Astrocyte of the hippocampus (primary cell): ENCODE measurements around the gene TFEB.
A peak's percentile ranks its signal among the peaks of the same experiment; 100 is the strongest.
"Not testable (repeated sequence)": the region's sequence is repeated elsewhere in the genome, so short reads cannot be mapped to it uniquely, and the experiment has no call there.

Experiments
- DNase-seq: peaks from one replicate; pipeline ENCODE4 v3.0.0; 2011; ENCODE audit warnings: low read depth, low spot score

TFEB gene

DNA sequence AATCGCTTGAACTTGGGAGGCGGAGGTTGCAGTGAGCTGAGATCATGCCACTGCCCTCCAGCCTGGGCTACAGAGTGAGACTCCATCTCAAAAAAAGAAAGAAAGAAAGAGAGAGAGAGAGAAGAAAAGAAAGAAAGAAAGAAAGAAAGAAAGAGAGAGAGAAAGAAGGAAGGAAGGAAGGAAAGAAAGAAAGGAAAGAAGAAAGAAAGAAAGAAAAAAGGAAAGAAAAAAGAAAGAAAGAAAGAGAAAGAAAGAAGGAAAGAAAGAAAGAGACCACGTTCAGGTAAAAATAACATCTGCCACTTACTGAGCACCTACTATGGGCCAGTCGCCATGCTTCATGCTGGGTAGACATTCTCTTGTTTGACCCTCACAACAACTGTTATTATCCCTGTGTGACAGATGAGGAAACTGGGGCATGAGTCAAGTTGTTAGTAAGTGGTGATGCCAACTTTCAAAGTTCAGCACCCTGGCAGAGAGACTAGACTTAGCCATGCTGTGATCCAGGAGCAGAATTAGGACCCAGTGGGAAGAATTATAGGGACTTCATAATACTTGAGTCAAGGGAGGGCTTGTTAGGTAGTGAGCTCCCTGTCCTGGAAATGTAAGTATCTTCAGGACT, 30.7 kb upstream of the TFEB start:
- not testable (repeated sequence) for DNase-seq

DNA sequence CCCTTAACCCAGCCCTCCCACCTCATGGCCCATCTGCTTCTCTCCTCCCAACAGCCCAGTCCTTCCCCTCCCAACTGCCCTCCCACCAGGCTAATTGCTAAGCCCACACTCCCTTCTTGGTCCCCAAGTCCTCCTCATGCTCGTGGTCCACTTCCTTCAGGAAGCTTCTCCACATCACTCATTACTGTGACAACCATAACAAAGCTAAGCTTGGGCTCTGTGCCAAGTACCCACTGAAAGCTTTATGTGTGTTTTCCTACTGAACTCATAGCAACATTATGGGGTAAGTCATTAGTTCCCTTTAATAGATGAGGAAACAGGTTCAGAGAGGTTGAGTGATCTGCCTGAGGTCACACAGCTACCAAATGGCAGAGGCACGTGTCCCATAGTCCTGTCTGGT, 28.1 kb upstream of the TFEB start:
- no peak for DNase-seq

DNA sequence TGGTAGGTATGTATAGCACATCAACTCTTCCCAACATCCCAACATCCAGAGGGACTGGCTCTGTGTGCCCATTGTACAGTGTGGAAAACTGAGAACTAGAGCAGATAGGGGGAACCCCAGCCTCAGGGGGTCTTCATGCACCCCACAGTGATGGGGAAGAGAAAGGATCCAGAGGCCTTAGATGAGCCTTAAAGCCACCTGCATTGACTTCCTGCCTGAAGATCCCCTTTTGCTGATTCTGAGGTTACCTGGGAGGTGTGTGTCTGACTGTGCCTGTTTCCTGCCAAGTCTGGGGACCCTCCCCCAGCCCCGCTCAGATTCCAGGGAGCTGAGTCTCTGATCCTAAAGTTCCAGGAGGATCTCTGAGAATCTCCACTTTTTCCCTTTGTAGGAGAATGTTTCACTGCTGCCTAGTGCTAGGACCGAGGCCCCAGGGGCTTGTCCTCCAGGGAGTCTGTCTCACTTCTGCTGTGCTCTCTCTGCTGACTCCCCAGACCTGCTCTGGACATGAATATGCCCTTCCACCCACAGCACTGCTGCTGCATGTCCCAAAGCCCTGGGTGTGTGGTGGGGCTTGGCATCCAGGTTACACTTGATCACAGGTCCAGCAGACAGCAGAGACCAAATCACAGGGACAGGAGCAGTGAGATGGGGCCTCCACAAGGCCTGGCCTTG, 24.6 kb upstream of the TFEB start:
- no peak for DNase-seq

- no peak for DNase-seq
These were observed 23.9 kb upstream of the TFEB start for GRCh38 chr6:41759106-41759904.

DNA sequence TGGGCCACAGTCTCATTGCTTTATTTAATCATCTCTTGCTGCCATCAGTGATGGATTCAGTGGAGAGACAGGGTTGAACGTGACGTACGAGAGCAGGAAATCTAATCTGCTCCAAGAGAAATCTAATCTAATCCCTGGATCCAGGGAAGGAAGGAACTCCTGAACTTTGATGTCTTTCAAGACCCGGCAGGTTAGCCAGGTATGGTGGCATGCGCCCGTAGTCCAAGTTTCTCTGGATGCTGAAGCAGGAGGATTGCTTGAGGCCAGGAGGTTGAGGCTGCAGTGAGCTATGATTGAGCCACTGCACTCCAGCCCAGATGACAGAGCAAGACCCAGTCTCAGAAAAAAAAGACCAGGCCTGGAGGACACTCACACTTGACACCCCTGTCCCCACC, 23.2 kb upstream of the TFEB start:
- no peak for DNase-seq

- DNase-seq = peak; percentile 36
These were observed 22.7 kb upstream of the TFEB start for GRCh38 chr6:41757931-41758640.

GRCh38 chr6:41757271-41757670, 21.9 kb upstream of the TFEB start:
- no peak for DNase-seq

DNA sequence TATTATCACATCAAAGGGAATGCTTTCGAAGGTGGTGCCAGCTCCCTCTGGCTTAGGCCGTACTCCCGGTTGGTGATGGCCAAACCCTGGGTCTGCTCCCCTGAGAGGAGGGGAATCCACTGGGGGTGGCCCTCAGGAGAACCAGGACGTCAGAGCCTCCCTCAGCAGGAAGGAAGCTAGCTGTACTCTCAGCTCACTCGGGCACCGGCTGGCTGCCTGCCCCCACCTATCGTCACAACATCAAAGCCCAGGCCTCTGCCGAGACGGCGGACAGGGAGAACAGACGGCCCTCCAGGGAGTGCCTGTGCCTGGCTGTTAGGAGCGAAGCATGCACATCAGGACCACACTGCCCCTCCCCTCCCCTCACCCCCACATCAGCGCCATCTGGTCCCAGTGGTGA, 20.9 kb upstream of the TFEB start:
- no peak for DNase-seq

GRCh38 chr6:41755895-41756294, 20.5 kb upstream of the TFEB start:
- DNase-seq = no peak

- no peak for DNase-seq
These were observed 15.0 kb upstream of the TFEB start for GRCh38 chr6:41750374-41750773.

GRCh38 chr6:41748542-41748941, 13.1 kb upstream of the TFEB start:
- no peak for DNase-seq

DNA sequence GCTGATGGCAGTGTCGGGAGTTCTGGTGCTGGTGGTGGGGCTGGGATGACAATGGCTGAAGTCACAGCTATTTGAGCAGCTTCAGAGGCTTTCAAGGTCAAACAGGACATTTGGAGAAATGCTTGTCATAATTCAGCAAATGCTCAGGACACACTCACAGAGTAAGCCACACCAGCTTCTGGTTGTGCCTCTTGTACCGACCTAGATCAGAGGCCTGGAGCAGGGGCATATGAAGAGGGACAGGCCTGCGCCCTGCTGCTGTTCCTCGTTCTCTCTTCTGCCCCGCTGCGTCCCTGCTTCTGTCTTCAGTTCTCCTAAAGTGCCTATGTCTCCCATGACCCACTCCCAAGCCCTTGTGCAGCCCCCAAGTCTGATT, 12.7 kb upstream of the TFEB start:
- DNase-seq = no peak

DNA sequence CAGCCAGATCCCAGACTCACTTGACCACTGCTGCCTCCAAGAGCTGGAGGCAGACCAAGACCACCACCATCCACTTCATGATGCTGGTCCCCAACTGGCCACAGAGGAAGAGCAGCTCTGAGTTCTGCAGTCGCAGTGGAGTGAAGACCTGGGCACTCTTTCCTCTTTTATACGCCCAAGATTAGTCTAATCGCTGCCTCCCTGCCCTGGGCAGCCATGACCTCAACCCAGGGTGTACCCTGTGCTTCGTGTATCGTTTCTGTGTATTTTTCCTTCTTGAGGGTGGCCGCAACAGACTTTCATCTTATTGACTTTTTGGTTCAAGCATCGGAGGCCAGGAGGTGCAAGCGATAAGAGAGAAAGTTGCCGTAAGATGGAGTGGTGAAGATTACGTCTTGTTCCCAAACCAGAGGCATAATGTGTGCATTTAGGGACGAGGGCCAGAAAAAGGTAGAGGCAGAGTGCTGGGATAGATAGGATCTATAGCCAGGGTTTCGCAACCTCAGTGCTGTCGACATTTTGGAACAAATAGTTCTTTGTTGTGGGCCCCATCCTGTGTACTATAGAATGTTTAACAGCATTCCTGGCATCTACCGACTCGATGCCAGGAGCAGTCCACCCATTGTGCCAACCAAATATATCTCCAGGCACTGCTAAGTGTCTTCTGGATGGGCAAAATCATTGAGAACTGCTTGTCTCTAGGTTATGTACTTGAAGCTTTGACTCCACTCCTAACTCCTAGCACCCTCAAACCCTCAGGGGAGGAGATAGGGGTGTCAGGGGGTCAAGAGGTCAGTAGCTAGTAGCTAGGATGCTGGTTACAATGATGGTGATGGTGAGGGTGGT, 12.1 kb upstream of the TFEB start, which contains the start of gene PGC:
Gene PGC, minus strand, starts transcription at position 142 of the 846 bp plus-strand sequence. Its CDS starts 63 bp downstream, at position 79.
- no peak for DNase-seq

- DNase-seq = no peak
These were observed 10.7 kb upstream of the TFEB start for GRCh38 chr6:41746107-41746506.

DNA sequence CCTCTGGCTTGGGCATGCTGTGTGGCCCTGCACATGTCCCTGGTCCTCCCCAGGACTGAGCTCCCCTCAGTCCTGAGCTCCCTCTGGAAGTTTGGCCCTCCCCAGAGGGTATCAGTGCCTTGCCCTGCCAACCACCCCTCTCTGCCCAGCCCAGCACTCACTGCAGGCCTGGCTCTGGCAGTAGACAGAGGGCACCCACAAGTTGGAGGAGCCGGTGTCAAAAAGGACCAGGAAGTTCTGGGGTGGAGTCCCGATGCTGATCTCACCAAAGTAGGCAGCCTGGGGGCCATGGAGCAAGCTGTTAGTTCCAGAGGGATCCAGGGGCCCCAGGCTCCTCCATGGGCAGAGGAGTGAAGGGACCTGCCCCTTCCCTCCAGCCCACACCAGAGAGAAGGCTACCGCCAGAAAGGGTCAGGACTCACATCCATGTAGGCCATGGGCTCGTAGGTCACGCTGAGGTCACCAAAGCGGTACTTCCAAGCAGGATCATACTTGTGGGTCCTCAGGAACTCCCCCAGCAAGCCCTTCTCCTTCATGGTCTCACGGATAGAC, 8.9 kb upstream of the TFEB start:
- no peak for DNase-seq

DNA sequence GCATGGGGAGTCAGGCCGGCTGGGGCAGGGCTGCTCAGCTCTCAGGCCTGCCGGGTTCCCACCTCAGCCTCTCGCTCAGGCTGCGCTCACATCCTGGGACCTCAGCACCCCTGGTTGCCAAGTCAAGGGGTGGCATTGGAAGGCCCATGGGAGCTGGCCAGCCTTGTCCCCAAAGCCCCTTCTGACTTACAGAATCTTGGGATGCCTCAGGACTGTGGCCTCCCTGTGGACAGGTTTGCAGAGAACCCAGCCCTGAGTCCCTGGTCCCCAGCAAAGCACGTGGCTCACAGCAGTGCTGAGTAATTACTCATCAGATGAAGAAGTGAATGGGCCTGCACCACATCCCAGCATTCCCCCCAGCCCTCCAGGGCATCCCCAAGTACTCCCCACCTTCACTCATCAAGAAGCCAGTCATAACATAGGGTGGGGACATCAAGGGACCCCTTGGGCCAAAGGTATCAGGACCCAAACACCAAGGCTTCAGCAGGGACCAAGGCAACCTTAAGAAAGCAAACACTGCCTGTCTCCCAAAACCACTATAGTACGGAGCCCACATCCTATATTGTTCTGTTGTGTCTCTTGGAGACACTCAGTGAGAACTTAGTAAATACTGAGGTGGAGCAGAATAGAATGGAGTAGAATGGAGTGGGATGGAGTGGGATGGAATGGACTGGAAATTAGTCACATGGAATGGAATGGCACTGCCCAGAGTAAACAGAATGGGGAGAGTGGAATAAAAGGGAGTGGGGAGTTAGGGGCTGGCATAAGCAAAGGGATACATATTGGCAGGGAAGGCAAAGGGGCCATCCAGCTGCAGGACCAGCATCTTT, 8.2 kb upstream of the TFEB start:
- DNase-seq = no peak

GRCh38 chr6:41741625-41742490, 6.5 kb upstream of the TFEB start:
- DNase-seq = no peak

DNA sequence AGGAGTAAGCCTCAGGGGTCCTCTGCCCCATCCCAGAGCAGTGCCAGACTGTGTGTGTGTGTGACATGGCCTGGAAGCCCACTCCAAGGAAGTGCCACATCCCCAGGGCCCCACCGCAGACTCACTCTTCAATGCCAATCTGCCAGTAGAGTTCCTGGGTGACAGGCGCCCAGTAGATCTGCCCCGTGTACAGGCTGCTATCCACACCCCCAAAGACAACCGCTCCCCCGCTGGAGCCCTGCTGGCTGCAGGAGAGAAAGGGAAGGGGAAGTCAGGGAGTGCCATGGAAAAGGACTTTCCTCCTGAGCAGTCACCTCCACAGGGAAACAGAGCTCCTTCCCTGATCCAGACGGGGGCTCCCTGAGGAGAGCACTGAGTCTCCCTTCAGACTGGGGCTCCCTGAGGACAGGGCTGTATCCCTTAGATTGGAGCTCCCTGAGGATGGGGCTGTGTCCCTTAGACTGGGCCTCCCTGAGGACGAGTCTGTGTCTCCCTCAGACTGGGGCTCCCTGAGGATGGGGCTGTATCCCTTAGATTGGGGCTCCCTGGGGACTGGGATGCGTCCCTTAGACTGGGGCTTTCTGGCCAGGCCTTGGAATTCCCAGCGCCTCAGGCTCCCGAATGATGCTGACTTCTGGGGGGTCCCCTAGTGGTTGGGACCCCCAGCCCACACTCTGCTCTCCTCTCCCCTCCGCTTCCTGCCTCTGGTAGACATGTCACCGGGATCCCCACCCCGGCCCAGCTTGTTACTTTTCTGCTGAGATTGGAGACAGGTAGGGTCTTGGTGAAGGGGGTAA, 5.2 kb upstream of the TFEB start:
- no peak for DNase-seq
